Measurements from ENCODE around the gene STAMBPL1. TPM values are rescaled to one million over a fixed set of nuclear protein-coding genes. Genes with fewer than 3 reads are reported as not detected.

Gene STAMBPL1
- total and polyA plus RNA-seq, 3 experiments from 2014 or later = 10.6 to 24.7 (median 22.3) TPM

DNA sequence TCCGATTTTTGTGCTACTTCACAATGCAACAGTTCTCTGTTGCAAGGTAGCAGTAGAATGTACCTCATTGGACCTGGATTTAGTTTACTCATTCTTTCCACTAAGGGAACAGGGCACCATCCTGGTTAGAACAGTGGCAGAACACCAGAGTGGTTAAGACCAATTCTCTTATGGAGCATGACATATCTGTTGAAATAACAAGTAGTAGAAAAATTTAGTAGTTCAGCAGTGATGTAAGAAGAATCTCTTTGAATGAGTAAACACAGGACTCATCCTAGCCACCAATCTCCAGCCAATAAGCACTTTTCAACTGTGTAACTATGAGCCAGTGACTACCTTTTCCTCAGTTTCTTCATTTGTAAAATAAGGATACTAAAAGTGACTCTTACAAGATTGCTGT is 30.8 kb upstream of the STAMBPL1 start:
- CTCF ChIA-PET = interaction anchor here (6.3 kb wide), 1 partner anchor 13 kb away, joined by 38 read pairs; no protein-coding TSS in a partner anchor
- Histone ChIP-seq H3K27me3 (ENCODE audit: insufficient read depth, low read length, poor library complexity, severe bottlenecking) (no peaks in the 10 kb centered on the region), H3K9me3 (ENCODE audit: low read length) (no peaks in the 10 kb centered on the region), H3K36me3 (ENCODE audit: insufficient read depth, low read length) (no peaks in the 10 kb centered on the region), H3K4me3 (ENCODE audit: low read length) (no peak overlapping the region), H3K27ac (ENCODE audit: low read depth, low read length) (no peak overlapping the region), H3K4me1 (ENCODE audit: insufficient read depth, low read length) (no peaks in the 10 kb centered on the region)
- Mint-ChIP-seq H3K27ac (no peak overlapping the region), H3K27me3 (peaks cover 6 to 7% of the 10 kb centered on the region in 2 donors), H3K4me3 (no peak overlapping the region), H3K36me3 (no peaks in the 10 kb centered on the region), H3K9me3 (no peaks in the 10 kb centered on the region), H3K4me1 (peaks cover 0 to 9% (median 4%) of the 10 kb centered on the region in 3 donors)
- POLR2A ChIA-PET = no interaction called here
- DNase-seq = no peak

DNA sequence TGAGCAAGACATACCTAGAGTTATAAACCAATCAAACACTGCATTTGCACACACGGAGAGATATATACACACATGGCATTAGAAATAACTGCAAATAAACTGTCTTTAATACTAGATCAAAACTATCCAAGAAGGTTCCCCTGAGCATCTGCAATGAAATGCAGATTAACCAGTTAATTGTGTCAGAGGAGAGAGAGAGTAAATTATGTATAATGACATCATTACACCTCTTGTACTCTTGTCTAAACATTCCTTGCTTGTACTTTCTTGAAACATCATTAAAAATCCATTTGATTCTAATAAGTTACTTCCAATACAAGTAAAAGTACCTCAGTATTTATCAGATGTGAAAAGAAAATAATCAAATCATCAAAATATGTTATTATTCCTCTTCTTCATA is 29.3 kb upstream of the STAMBPL1 start:
- Mint-ChIP-seq H3K9me3 (no peaks in the 10 kb centered on the region), H3K27ac (no peak overlapping the region), H3K27me3 (peaks cover 6 to 10% of the 10 kb centered on the region in 2 donors), H3K36me3 (no peaks in the 10 kb centered on the region), H3K4me3 (no peak overlapping the region), H3K4me1 (peaks cover 0 to 9% (median 4%) of the 10 kb centered on the region in 3 donors)
- no peak overlapping the region for H3K4me3 ChIP-seq (ENCODE audit: low read length)
- no peaks in the 10 kb centered on the region for H3K4me1 ChIP-seq (ENCODE audit: insufficient read depth, low read length)
- ChIA-PET POLR2A (no interaction called here), CTCF (no interaction called here)
- H3K27ac ChIP-seq (ENCODE audit: low read depth, low read length) = no peak overlapping the region
- no peaks in the 10 kb centered on the region for H3K27me3 ChIP-seq (ENCODE audit: insufficient read depth, low read length, poor library complexity, severe bottlenecking)
- DNase-seq = no peak
- H3K36me3 ChIP-seq (ENCODE audit: insufficient read depth, low read length) = no peaks in the 10 kb centered on the region
- no peaks in the 10 kb centered on the region for H3K9me3 ChIP-seq (ENCODE audit: low read length)

- Histone ChIP-seq H3K4me3 (ENCODE audit: low read length) (no peak within 1 kb of the TSS), H3K27ac (ENCODE audit: low read depth, low read length) (no peak within 1 kb of the TSS), H3K27me3 (ENCODE audit: insufficient read depth, low read length, poor library complexity, severe bottlenecking) (no peaks in the 10 kb centered on the region), H3K4me1 (ENCODE audit: insufficient read depth, low read length) (no peaks in the 10 kb centered on the region), H3K9me3 (ENCODE audit: low read length) (no peaks in the 10 kb centered on the region), H3K36me3 (ENCODE audit: insufficient read depth, low read length) (no peaks in the 10 kb centered on the region)
- H3K27me3 Mint-ChIP-seq = peaks cover 6 to 13% of the 10 kb centered on the region in 2 donors
- H3K4me1 Mint-ChIP-seq = peaks cover 0 to 9% (median 4%) of the 10 kb centered on the region in 3 donors
- no peak within 1 kb of the TSS for H3K4me3 Mint-ChIP-seq
- no peaks in the 10 kb centered on the region for H3K36me3 Mint-ChIP-seq
- no peak for DNase-seq
- CTCF ChIA-PET = no interaction called here
- H3K27ac Mint-ChIP-seq = no peak within 1 kb of the TSS
- POLR2A ChIA-PET = no interaction called here
- H3K9me3 Mint-ChIP-seq = no peaks in the 10 kb centered on the region
Measured at GRCh38 chr10:88851706-88852105, 28.3 kb upstream of the STAMBPL1 start, which contains the start of gene ANKRD22. Gene ANKRD22 (minus strand): TSS chr10:88851844. CDS start chr10:88851607, 237 bp downstream.

DNA sequence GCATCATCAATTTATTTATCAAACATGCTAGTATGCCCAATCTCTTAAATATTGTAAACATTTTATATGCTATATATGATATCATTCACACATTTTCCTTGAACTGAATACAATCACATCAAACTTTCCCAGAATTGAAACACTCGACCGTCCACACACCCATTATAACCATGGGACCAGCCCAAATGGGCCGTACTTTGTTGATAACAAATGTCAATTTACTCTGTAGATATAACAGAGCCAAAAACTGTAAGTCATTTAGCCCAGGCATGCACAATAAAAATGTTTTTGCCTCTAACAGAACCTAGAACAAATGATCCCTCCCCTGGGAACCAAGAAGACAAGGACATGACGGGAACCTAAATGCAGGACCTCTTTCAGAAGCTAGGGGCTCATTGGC is 27.7 kb upstream of the STAMBPL1 start:
- Mint-ChIP-seq H3K4me3 (no peak overlapping the region), H3K36me3 (no peaks in the 10 kb centered on the region), H3K4me1 (peaks cover 0 to 9% (median 4%) of the 10 kb centered on the region in 3 donors), H3K27me3 (peaks cover 6 to 13% of the 10 kb centered on the region in 2 donors), H3K27ac (no peak overlapping the region), H3K9me3 (no peaks in the 10 kb centered on the region)
- Histone ChIP-seq H3K4me3 (ENCODE audit: low read length) (no peak overlapping the region), H3K36me3 (ENCODE audit: insufficient read depth, low read length) (no peaks in the 10 kb centered on the region), H3K27ac (ENCODE audit: low read depth, low read length) (no peak overlapping the region), H3K4me1 (ENCODE audit: insufficient read depth, low read length) (no peaks in the 10 kb centered on the region), H3K9me3 (ENCODE audit: low read length) (no peaks in the 10 kb centered on the region), H3K27me3 (ENCODE audit: insufficient read depth, low read length, poor library complexity, severe bottlenecking) (no peaks in the 10 kb centered on the region)
- DNase-seq = no peak
- ChIA-PET POLR2A (no interaction called here), CTCF (interaction anchor here (1.7 kb wide), 1 partner anchor 16 kb away, joined by 5 read pairs; no protein-coding TSS in a partner anchor)

DNA sequence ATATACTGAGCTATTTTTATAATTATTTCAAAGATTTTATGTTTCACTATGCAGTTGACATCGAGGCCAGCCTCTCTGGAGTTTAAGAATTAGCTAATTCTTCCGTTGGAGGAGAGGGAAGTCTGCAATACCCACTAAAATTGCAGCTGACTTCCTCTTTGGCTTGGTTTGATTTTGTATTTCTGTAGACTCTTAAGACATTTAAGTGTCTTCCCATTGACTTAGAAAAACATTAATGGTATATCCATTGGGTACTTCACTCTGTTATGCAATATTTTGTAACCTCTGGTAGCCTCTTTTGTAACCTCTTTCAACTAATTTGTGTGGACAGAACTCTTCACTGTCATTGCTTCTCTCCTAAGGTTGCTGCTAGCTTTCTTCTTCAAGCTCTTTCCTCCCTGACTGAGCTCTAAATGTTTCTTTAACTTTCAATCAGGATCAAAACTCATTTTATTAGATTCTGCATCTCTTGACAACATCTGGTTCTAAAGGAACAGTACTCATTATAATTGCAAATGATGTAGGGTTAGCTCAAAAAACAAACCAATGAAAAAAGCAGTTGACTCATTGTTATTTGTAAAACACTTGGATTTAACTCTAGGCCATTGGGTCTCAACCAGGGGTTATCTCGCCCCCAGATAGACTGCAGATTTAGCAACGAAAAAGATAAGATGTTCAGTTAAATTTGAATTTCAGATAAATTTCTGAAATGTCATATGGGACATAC is 26.7 kb upstream of the STAMBPL1 start:
- H3K4me3 Mint-ChIP-seq = no peak overlapping the region
- no peak overlapping the region for H3K27ac Mint-ChIP-seq
- H3K27me3 ChIP-seq (ENCODE audit: insufficient read depth, low read length, poor library complexity, severe bottlenecking) = peaks cover 5% of the 10 kb centered on the region
- H3K27me3 Mint-ChIP-seq = peaks cover 5 to 13% of the 10 kb centered on the region in 2 donors
- no peaks in the 10 kb centered on the region for H3K4me1 ChIP-seq (ENCODE audit: insufficient read depth, low read length)
- H3K4me3 ChIP-seq (ENCODE audit: low read length) = no peak overlapping the region
- H3K36me3 Mint-ChIP-seq = no peaks in the 10 kb centered on the region
- no peak for DNase-seq
- H3K4me1 Mint-ChIP-seq = peaks cover 0 to 8% (median 2%) of the 10 kb centered on the region in 3 donors
- H3K27ac ChIP-seq (ENCODE audit: low read depth, low read length) = no peak overlapping the region
- H3K9me3 ChIP-seq (ENCODE audit: low read length) = no peaks in the 10 kb centered on the region
- ChIA-PET POLR2A (interaction anchor here (0.5 to 0.6 kb wide), 2 partner anchors 30 to 43 kb away, joined by 3 to 5 read pairs; no protein-coding TSS in a partner anchor), CTCF (interaction anchor here (1.4 to 1.7 kb wide), 2 partner anchors 17 to 80 kb away, joined by 3 to 5 read pairs; no protein-coding TSS in a partner anchor)
- no peaks in the 10 kb centered on the region for H3K9me3 Mint-ChIP-seq
- H3K36me3 ChIP-seq (ENCODE audit: insufficient read depth, low read length) = no peaks in the 10 kb centered on the region

DNA sequence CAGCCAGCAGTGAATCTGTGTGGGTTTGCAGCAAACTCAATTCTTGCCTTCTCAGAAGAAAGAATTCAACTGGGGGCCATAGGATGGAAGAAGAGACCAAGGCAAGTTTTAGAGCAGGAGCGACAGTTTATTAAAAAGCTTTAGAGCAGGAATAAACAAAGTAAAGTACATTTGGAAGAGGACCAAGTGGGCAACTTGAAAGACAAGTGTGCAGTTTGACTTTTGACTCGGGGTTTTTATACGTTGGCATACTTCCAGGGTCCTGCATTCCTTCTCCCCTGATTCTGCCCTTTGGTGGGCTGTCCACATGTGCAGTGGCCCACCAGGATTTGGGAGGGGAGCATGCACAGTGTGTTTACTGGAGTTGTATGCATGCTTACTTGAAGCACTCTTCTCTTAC is 25.4 kb upstream of the STAMBPL1 start:
- Histone ChIP-seq H3K36me3 (ENCODE audit: insufficient read depth, low read length) (no peaks in the 10 kb centered on the region), H3K9me3 (ENCODE audit: low read length) (no peaks in the 10 kb centered on the region), H3K27me3 (ENCODE audit: insufficient read depth, low read length, poor library complexity, severe bottlenecking) (peaks cover 5% of the 10 kb centered on the region), H3K4me3 (ENCODE audit: low read length) (no peak overlapping the region), H3K4me1 (ENCODE audit: insufficient read depth, low read length) (no peaks in the 10 kb centered on the region), H3K27ac (ENCODE audit: low read depth, low read length) (no peak overlapping the region)
- CTCF ChIA-PET = no interaction called here
- H3K4me1 Mint-ChIP-seq = no peaks in the 10 kb centered on the region
- H3K36me3 Mint-ChIP-seq = no peaks in the 10 kb centered on the region
- peaks cover 0 to 2% (median 0%) of the 10 kb centered on the region in 5 donors for H3K9me3 Mint-ChIP-seq
- H3K27me3 Mint-ChIP-seq = peaks cover 3 to 13% of the 10 kb centered on the region in 2 donors
- no peak overlapping the region for H3K4me3 Mint-ChIP-seq
- DNase-seq = no peak
- POLR2A ChIA-PET = no interaction called here
- H3K27ac Mint-ChIP-seq = no peak overlapping the region

DNA sequence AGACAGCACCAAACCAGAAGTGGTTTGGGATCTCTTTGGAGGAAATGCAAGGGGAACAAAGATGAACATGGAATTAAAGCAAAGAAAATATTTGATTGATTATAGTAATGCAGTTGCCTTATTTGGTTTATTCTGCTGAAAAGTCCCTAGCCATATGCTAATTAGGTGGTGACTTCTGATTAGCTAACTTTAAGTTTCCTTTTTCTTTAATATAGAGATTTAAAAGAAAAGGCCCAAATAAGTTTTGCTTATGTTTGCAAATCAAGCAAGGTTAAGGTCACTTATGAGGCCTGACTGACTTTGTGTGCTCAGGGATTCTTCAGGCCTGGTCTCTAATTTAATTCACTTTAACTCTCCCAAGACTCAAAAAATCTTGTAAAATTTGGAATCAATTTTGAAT is 22.2 kb upstream of the STAMBPL1 start:
- H3K27me3 Mint-ChIP-seq = peaks cover 5 to 7% of the 10 kb centered on the region in 2 donors
- CTCF ChIA-PET = interaction anchor here (1.8 kb wide), 1 partner anchor 21 kb away, joined by 4 read pairs; no protein-coding TSS in a partner anchor
- Histone ChIP-seq H3K36me3 (ENCODE audit: insufficient read depth, low read length) (no peaks in the 10 kb centered on the region), H3K9me3 (ENCODE audit: low read length) (no peaks in the 10 kb centered on the region), H3K27ac (ENCODE audit: low read depth, low read length) (no peak overlapping the region), H3K4me3 (ENCODE audit: low read length) (no peak overlapping the region), H3K4me1 (ENCODE audit: insufficient read depth, low read length) (no peaks in the 10 kb centered on the region), H3K27me3 (ENCODE audit: insufficient read depth, low read length, poor library complexity, severe bottlenecking) (peaks cover 5% of the 10 kb centered on the region)
- H3K36me3 Mint-ChIP-seq = no peaks in the 10 kb centered on the region
- POLR2A ChIA-PET = no interaction called here
- H3K27ac Mint-ChIP-seq = no peak overlapping the region
- H3K9me3 Mint-ChIP-seq = peaks cover 0 to 2% (median 0%) of the 10 kb centered on the region in 5 donors
- H3K4me1 Mint-ChIP-seq = no peaks in the 10 kb centered on the region
- no peak for DNase-seq
- no peak overlapping the region for H3K4me3 Mint-ChIP-seq

GRCh38 chr10:88858491-88858890 is 21.6 kb upstream of the STAMBPL1 start:
- DNase-seq = no peak
- Mint-ChIP-seq H3K4me3 (no peak overlapping the region), H3K4me1 (no peaks in the 10 kb centered on the region), H3K9me3 (peaks cover 0 to 2% (median 0%) of the 10 kb centered on the region in 5 donors), H3K36me3 (no peaks in the 10 kb centered on the region), H3K27ac (no peak overlapping the region), H3K27me3 (peaks cover 6 to 11% of the 10 kb centered on the region in 2 donors)
- ChIA-PET CTCF (interaction anchor here (1.8 kb wide), 1 partner anchor 22 kb away, joined by 4 read pairs; no protein-coding TSS in a partner anchor), POLR2A (no interaction called here)
- H3K9me3 ChIP-seq (ENCODE audit: low read length) = no peaks in the 10 kb centered on the region
- no peaks in the 10 kb centered on the region for H3K36me3 ChIP-seq (ENCODE audit: insufficient read depth, low read length)
- no peak overlapping the region for H3K4me3 ChIP-seq (ENCODE audit: low read length)
- H3K27ac ChIP-seq (ENCODE audit: low read depth, low read length) = no peak overlapping the region
- H3K4me1 ChIP-seq (ENCODE audit: insufficient read depth, low read length) = no peaks in the 10 kb centered on the region
- peaks cover 5% of the 10 kb centered on the region for H3K27me3 ChIP-seq (ENCODE audit: insufficient read depth, low read length, poor library complexity, severe bottlenecking)
